HG02798 (cell line): ENCODE results near the gene SLCO2A1.

Experiments
- ATAC-seq: cut with Tn5 transposase; IDR thresholded peaks from one replicate; pipeline ENCODE4 v1.9.1; 2021; ENCODE audit warnings: mild to moderate bottlenecking; ENCODE audit not compliant: unreplicated experiment, poor library complexity

Gene SLCO2A1

GRCh38 chr3:133937756-133938601 lies 91.7 kb downstream of the SLCO2A1 start:
- no peak for ATAC-seq

GRCh38 chr3:133937061-133937686 lies 92.6 kb downstream of the SLCO2A1 start:
- no peak for ATAC-seq

- ATAC-seq: no peak
Observed at GRCh38 chr3:133935843-133936769, 93.6 kb downstream of the SLCO2A1 start.

GRCh38 chr3:133934996-133935842 lies 94.5 kb downstream of the SLCO2A1 start:
- no peak for ATAC-seq

- no peak for ATAC-seq
Observed at GRCh38 chr3:133934073-133934970, 95.4 kb downstream of the SLCO2A1 start.

GRCh38 chr3:133933097-133934024 lies 96.4 kb downstream of the SLCO2A1 start:
- no peak for ATAC-seq

- no peak for ATAC-seq
Observed at GRCh38 chr3:133932009-133932408, 97.7 kb downstream of the SLCO2A1 start.

GRCh38 chr3:133931084-133931483 lies 98.6 kb downstream of the SLCO2A1 start:
- ATAC-seq: no peak

- ATAC-seq: no peak
Observed at GRCh38 chr3:133930341-133930933, 99.3 kb downstream of the SLCO2A1 start.

- ATAC-seq: no peak
Observed at GRCh38 chr3:133928903-133929607, 100.7 kb downstream of the SLCO2A1 start.

GRCh38 chr3:133928136-133928893 lies 101.4 kb downstream of the SLCO2A1 start:
- ATAC-seq: no peak

- ATAC-seq: peak; percentile 89
Observed at GRCh38 chr3:133927540-133928066, 102.1 kb downstream of the SLCO2A1 start.

- ATAC-seq: peak; percentile 11
Observed at GRCh38 chr3:133926736-133927539, 102.8 kb downstream of the SLCO2A1 start.

- no peak for ATAC-seq
Observed at GRCh38 chr3:133925960-133926735, 103.6 kb downstream of the SLCO2A1 start.
